ENCODE data around the gene ACTL8. TPM values are rescaled to one million over a fixed set of nuclear protein-coding genes. Genes with fewer than 3 reads are reported as not detected.

ACTL8 gene
- total and polyA plus RNA-seq, 2 donors (not counting 1 experiment from before 2014, with no cell fraction given), result 0.15 TPM; not detected in 1

- no peaks in the 10 kb centered on the region for H3K79me2 ChIP-seq (ENCODE audit: control insufficient read depth, insufficient read depth, low read length)
- H3K27me3 ChIP-seq (ENCODE audit: control insufficient read depth, insufficient read depth, low read length), result no peaks in the 10 kb centered on the region
- no peak overlapping the region for H3K27ac ChIP-seq (ENCODE audit: insufficient read depth, low read length)
- H2AFZ ChIP-seq (ENCODE audit: low read length), result no peak overlapping the region
- no peaks in the 10 kb centered on the region for H3K36me3 ChIP-seq (ENCODE audit: control insufficient read depth, insufficient read depth, low read length)
- no peak for DNase-seq (ENCODE audit: low read depth in 2 of 2)
- no peaks in the 10 kb centered on the region for H3K9me3 ChIP-seq (ENCODE audit: control insufficient read depth, insufficient read depth, low read depth, low read length)
- TF ChIP-seq, protein P1, sequence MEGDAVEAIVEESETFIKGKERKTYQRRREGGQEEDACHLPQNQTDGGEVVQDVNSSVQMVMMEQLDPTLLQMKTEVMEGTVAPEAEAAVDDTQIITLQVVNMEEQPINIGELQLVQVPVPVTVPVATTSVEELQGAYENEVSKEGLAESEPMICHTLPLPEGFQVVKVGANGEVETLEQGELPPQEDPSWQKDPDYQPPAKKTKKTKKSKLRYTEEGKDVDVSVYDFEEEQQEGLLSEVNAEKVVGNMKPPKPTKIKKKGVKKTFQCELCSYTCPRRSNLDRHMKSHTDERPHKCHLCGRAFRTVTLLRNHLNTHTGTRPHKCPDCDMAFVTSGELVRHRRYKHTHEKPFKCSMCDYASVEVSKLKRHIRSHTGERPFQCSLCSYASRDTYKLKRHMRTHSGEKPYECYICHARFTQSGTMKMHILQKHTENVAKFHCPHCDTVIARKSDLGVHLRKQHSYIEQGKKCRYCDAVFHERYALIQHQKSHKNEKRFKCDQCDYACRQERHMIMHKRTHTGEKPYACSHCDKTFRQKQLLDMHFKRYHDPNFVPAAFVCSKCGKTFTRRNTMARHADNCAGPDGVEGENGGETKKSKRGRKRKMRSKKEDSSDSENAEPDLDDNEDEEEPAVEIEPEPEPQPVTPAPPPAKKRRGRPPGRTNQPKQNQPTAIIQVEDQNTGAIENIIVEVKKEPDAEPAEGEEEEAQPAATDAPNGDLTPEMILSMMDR (conservative IDR thresholded peaks at IDR 0.05 in 1 of 2, IDR thresholded peaks at IDR 0.05 in 1 of 2; ENCODE audit: low read depth in 1 of 2, low read length in 2 of 2), result no peak
- H3K9ac ChIP-seq (ENCODE audit: insufficient read depth, low read length), result no peak overlapping the region
- no peak overlapping the region for H3K4me2 ChIP-seq (ENCODE audit: extremely low read depth, insufficient read depth, low read length)
- H4K20me1 ChIP-seq (ENCODE audit: control insufficient read depth, extremely low read depth, insufficient read depth, low read length), result no peaks in the 10 kb centered on the region
- no peak overlapping the region for H3K4me3 ChIP-seq (replicated peaks in 1 of 4; ENCODE audit: control extremely low read depth in 1 of 4, insufficient read depth in 1 of 4, low read depth in 3 of 4, low read length in 4 of 4)
- H3K4me1 ChIP-seq (ENCODE audit: control insufficient read depth, extremely low read depth, insufficient read depth, low read length), result no peaks in the 10 kb centered on the region
Measured at GRCh38 chr1:17847111-17847510, 92.0 kb downstream of the ACTL8 start.

DNA sequence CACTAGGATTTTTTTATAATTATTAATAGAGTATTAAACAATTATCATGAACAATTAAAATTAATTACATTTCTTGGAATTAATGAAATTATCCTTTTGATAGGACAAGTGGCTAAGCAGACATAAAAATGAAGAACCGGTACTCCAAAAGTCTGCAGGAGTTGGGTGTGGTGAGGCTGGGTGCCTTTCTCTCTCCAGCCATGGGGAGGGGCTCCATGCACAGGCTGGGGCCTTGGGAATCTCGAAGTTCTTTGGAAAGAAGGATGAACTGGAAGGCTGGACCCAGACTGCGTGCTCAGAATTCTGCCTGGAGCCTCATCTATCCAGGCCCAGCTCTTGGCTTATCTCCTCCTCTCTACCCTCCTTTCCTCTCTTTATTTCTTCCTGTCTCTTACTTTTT is 94.1 kb downstream of the ACTL8 start:
- H4K20me1 ChIP-seq (ENCODE audit: control insufficient read depth, extremely low read depth, insufficient read depth, low read length), result no peaks in the 10 kb centered on the region
- no peak overlapping the region for H3K27ac ChIP-seq (ENCODE audit: insufficient read depth, low read length)
- no peak overlapping the region for H3K4me2 ChIP-seq (ENCODE audit: extremely low read depth, insufficient read depth, low read length)
- peak in 1 of 2 donors; percentile 25 for DNase-seq (ENCODE audit: low read depth in 2 of 2)
- no peak overlapping the region for H3K9ac ChIP-seq (ENCODE audit: insufficient read depth, low read length)
- H3K4me3 ChIP-seq (replicated peaks in 1 of 4; ENCODE audit: control extremely low read depth in 1 of 4, insufficient read depth in 1 of 4, low read depth in 3 of 4, low read length in 4 of 4), result no peak overlapping the region
- no peaks in the 10 kb centered on the region for H3K27me3 ChIP-seq (ENCODE audit: control insufficient read depth, insufficient read depth, low read length)
- TF ChIP-seq, protein P1 (conservative IDR thresholded peaks at IDR 0.05 in 1 of 2, IDR thresholded peaks at IDR 0.05 in 1 of 2; ENCODE audit: low read depth in 1 of 2, low read length in 2 of 2), result peak; percentile 47 to 54
- TF ChIP-seq EZH2 (IDR thresholded peaks at IDR 0.05; ENCODE audit: low read length, missing control alignments), result no peak
- no peaks in the 10 kb centered on the region for H3K9me3 ChIP-seq (ENCODE audit: control insufficient read depth, insufficient read depth, low read depth, low read length)
- no peaks in the 10 kb centered on the region for H3K36me3 ChIP-seq (ENCODE audit: control insufficient read depth, insufficient read depth, low read length)
- H3K4me1 ChIP-seq (ENCODE audit: control insufficient read depth, extremely low read depth, insufficient read depth, low read length), result no peaks in the 10 kb centered on the region
- no peaks in the 10 kb centered on the region for H3K79me2 ChIP-seq (ENCODE audit: control insufficient read depth, insufficient read depth, low read length)
- no peak overlapping the region for H2AFZ ChIP-seq (ENCODE audit: low read length)

DNA sequence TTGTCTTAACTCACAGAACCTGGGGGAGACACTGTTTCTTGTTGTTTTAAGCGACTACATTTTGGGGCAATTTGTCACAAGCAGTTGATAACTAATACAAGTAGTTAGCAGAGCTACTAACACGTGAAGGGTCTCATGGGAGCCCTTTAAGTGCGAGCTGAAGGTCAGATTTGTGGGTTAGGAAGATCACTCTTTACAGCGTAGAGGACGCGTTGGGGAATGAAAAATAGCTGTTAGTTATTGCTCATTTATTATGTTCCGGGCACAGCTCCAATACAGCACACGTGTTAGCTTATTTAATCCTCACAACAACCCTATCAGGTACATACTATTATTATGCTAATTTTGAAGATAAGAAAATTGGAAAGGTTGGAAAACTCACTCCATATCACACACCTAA is 95.9 kb downstream of the ACTL8 start:
- H3K27me3 ChIP-seq (ENCODE audit: control insufficient read depth, insufficient read depth, low read length), result no peaks in the 10 kb centered on the region
- H3K27ac ChIP-seq (ENCODE audit: insufficient read depth, low read length), result no peak overlapping the region
- H3K79me2 ChIP-seq (ENCODE audit: control insufficient read depth, insufficient read depth, low read length), result no peaks in the 10 kb centered on the region
- H3K9ac ChIP-seq (ENCODE audit: insufficient read depth, low read length), result no peak overlapping the region
- no peaks in the 10 kb centered on the region for H4K20me1 ChIP-seq (ENCODE audit: control insufficient read depth, extremely low read depth, insufficient read depth, low read length)
- H3K36me3 ChIP-seq (ENCODE audit: control insufficient read depth, insufficient read depth, low read length), result no peaks in the 10 kb centered on the region
- H3K9me3 ChIP-seq (ENCODE audit: control insufficient read depth, insufficient read depth, low read depth, low read length), result no peaks in the 10 kb centered on the region
- H3K4me1 ChIP-seq (ENCODE audit: control insufficient read depth, extremely low read depth, insufficient read depth, low read length), result no peaks in the 10 kb centered on the region
- DNase-seq (ENCODE audit: low read depth in 2 of 2), result no peak
- H3K4me3 ChIP-seq (replicated peaks in 1 of 4; ENCODE audit: control extremely low read depth in 1 of 4, insufficient read depth in 1 of 4, low read depth in 3 of 4, low read length in 4 of 4), result no peak overlapping the region
- H3K4me2 ChIP-seq (ENCODE audit: extremely low read depth, insufficient read depth, low read length), result no peak overlapping the region
- no peak overlapping the region for H2AFZ ChIP-seq (ENCODE audit: low read length)
- TF ChIP-seq EZH2 (IDR thresholded peaks at IDR 0.05; ENCODE audit: low read length, missing control alignments), result no peak
- TF ChIP-seq, protein P1 (conservative IDR thresholded peaks at IDR 0.05 in 1 of 2, IDR thresholded peaks at IDR 0.05 in 1 of 2; ENCODE audit: low read depth in 1 of 2, low read length in 2 of 2), result no peak
